Measurements from ENCODE around the gene GCK.
"Not testable (repeated sequence)": the region's sequence is repeated elsewhere in the genome, so short reads cannot be mapped to it uniquely, and the experiment has no call there.

GCK gene

DNA sequence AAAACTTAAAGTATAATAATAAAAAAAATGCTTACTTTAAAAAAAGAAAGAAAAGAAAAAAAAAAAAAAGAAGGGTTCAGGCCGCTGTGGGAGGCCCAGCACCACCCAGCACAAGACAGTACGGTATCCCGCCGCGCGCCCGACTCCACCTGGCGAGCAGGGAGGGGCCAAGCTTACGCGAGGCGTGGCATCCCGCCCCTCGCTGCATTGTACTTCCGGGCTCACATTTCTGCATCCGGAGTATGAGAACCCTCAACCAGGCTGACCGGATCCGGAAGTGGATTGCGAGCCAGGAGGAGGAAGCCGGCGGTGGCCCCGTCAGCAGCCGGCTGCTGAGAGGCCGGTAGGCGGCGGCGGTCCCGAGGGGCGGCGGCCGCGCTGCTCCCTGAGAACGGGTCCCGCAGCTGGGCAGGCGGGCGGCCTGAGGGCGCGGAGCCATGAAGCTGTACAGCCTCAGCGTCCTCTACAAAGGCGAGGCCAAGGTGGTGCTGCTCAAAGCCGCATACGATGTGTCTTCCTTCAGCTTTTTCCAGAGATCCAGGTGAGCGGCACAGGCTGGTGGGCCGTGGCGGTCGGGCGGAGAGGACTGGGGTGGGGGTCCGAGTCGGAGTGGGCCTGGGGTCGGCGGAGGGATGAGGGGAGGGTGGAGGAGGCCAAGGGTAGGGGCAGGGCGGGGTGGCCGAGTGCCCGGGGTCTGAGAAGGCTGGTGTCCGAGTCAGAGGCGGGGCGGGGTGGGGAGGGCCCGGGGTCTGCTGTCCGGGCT lies 11.6 kb upstream of the GCK start, which contains the start of gene YKT6:
TSS of gene YKT6 (plus strand) at position 280 of the 763 bp plus-strand sequence. CDS start at position 438, 158 bp downstream.
- DNase-seq = peak; percentile 96

DNA sequence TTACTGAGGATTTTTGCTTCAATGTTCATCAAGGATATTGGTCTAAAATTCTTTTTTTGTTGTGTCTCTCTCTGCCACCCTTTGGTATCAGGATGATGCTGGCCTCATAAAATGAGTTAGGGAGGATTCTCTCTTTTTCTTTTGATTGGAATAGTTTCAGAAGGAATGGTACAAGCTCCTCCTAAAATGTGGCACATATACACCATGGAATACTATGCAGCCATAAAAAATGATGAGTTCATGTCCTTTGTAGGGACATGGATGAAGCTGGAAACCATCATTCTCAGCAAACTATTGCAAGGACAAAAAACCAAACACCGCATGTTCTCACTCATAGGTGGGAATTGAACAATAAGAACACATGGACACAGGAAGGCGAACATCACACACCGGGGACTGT lies 10.9 kb upstream of the GCK start:
- not testable (repeated sequence) for DNase-seq

DNA sequence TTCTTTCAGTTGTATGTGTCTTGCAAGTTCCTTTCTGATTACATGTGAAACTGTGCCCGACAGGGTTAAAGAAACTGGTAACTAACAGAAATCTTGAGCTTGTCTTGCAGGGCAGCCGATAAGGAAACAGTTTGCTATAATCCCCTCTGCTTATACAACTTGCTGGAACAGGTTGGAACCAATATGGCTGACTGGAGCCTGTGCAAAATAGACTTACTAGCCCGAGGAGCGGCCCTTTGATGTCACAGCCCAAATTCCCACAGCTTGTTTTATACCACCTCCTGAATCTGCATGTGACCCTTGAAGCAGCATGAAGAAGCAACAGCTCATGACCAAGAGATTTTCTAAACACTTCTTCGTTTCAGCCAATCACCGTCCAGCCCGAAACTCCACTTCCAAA lies 8.2 kb upstream of the GCK start:
- no peak for DNase-seq

DNA sequence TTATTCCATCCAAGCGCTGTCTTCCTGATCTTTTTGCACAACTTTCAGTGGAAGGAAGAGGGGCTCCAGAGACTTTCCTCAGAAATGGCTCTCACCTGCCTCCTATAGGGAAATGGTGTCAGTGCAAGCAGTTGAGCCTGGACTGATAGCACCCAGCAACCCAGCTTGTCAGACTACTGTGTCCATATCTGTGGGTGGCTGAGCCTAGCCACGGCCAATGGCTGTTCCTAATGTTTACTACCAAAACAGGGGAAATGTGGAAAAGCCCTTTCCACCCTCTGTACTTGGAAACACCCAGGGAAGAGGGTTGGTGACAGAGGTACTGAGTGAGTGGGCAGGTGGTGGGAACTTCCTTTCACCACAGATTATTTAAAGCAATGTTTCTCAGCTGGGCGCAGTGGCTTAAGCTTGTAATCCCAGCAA lies 7.2 kb upstream of the GCK start:
- peak; percentile 48 for DNase-seq

DNA sequence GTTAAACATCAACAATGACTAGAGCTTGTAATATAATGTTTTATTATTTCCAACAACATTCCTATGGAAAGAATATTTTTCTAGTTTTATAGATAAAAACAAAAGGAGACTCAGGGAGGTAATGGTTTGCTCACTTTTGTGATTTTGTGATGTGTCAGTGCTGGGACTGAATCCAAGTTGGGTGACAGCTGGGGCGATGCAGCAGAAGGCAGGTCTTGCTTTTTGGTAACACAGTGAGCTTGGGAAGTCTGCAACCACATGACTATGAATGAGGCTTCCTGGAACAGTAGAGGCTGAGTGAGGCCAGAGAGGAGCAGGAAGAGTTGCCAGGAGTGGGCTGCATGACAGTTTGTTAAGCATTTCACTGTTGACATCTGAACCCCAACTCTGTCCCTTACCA lies 6.7 kb upstream of the GCK start:
- DNase-seq = no peak

DNA sequence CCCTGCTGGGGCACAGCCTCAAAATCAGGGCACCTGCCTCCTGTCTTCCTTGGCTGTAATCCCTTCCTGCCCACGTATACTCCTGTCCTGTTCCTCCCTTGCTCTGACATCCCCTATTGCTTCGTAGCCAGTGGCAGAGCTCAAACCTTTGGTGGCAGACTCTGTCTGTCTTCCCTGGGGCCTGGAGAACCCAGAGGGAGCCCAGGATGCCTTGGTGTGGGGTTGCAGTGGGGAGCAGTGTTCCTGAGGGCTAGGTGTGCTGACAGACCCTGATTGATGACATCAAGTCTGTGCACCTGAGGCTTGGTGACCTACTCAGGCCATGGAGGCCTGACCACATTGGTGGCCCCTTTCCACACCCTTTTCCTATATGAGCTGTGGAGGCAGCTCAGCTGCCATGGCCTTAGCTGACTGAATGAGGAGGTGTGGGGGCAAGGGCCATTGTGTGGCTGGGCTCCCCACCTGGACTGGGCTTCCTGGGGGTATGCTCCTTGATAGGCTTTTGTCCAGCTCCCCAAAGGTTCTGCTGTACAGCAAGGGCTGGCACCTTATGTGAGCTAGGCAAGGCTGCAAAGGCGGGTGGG lies 5.4 kb upstream of the GCK start:
- no peak for DNase-seq

DNA sequence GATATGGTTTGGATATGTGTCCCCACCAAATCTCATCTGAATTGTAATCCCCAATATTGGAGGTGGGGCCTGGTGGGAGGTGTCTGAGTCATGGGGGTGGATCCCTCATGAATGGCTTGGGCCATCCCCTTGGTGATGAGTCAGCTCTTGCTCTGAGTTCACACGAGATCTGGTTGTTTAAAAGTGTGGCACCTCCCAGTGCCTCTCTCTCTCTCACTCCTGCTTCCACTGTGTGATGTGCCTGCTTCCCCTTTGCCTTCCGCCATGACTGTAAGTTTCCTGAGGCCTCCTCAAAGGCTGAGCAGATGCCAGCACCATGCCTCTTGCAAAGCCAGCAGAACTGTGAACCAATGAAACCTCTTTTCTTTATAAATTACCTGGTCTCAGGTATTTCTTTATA lies 4.8 kb upstream of the GCK start:
- DNase-seq = peak; percentile 24

DNA sequence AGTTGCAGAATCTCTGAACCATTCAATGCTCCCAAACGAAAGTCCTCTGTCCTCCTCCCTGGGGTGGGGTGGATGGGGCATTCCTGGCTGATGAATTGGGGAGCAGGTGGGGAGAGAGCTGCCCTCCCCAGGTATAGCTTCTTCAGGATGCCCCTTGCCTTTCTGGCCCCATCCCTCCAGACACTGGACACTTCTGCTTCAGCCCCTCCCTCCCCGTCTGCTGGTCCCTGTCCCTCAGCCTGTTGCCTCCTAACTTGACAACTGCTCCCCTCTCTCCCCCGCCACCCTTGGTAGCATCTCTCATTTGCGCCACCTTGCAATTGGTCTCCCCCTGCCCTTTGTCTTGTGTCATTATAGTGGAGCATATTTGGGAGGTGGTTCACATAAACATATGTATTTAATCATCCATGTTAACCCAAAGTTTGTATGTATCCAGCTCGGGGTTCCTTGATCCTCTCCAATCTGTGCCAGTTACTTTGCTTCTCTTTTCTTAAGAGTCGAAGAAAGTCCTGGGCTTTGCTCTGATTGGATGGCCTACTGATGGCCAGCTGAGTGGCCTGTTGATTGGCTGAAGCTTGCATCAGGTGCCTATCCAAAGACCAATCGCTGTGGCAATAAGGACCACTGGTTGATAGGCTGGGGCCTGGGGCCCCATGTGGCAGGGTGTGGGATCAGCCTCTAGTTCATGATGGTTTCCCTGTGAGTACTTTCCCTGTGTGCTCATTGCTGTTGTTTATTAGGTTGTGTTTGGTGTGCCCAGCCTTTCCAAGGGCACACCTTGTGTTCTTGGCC lies 4.0 kb upstream of the GCK start:
- no peak for DNase-seq

DNA sequence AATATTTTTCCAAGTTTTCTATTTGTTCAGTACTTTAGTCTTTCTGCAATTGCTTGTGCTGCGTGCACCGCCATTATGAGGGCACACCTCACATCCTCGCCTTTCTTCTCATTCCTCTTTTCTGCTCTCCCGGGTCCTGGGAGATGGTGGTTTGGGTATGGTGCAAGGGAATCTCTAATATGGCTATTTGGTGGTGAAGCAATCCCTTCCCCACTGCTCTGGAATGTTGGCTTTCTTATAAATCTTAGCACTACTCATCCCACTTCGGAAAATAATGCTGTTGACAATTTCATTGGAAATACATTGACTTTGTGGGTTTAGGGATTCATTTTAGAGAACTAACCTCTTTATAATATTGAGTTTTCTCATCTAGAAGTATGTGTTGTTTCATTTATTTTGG lies 1.9 kb upstream of the GCK start:
- no peak for DNase-seq

DNA sequence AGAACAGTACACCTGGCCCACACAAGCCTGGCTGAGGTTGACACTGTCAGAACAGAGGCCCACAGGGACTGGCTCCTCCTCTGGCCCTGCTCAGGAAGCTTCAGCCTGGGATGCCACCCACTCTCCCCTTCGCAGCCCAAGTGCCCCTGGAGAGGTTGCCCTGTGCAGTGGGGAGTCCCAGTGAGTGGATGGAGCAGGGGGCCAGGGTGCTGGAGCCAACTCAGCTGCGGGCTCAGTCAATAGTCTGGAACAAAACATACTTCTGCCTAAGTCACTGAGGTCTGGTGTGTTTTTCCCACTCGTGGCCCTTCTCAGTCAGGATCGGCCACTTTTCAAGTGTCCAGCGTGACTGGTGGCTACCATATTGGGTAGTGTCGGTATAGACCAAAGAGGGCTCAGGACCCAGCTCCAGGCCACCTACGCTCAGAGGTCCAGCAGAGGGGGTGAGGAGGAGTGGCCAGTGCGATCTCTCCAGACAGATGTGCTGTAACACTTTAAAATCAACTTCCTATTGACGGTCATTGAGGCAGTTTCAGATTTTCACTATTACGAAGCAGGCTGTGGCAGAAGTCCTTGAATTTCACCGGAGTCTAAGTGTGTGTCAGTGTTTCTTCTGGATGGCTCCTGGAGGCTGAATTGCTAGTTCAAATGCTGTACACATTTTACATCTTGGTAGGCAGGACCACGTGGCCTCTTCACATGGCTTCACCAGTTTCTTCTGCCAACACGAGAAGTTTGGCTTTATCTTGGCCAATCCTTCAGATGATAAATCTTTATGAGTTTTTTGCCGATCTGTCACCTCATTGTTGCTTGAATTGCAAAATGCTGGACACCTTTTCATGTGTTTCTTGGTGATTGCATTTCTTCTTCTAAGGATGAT lies 994 bp upstream of the GCK start:
- DNase-seq = no peak

DNA sequence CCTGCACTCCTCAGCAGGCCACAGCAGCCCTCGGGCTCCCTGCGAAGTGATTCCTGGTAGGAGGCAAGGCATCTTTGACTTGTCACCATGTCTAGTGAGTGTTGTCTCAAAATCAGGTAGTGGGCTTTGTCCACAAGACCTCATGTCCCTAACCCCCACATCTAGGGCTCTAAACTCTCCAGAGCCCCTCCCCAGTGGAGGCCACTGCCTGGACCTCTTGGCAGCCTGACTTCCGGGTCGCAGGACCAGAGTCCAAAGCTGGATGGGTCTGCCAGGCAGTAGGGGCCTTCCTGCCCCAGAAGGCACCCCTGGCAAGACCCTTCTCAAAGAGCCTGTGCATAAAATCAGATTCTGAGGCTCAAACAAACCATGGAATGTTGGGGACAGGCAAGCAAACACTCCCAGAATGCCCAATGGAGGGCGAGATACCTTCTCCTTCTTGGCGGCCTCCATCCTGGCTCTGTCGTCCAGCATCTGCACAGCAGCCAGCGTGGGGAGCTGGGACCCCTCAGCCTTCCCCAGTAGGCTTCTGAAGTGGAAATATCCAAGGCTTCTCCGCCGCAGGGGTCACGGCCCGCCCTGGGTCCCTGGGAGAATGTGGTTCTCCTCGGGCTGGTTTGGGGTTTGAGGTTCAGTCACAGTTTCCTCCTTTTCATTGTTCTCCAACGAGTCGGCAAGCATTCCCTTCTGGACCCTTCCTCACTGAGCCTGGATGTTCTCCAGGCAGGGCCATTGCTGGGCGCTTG lies 586 bp downstream of the GCK start:
- no peak for DNase-seq

DNA sequence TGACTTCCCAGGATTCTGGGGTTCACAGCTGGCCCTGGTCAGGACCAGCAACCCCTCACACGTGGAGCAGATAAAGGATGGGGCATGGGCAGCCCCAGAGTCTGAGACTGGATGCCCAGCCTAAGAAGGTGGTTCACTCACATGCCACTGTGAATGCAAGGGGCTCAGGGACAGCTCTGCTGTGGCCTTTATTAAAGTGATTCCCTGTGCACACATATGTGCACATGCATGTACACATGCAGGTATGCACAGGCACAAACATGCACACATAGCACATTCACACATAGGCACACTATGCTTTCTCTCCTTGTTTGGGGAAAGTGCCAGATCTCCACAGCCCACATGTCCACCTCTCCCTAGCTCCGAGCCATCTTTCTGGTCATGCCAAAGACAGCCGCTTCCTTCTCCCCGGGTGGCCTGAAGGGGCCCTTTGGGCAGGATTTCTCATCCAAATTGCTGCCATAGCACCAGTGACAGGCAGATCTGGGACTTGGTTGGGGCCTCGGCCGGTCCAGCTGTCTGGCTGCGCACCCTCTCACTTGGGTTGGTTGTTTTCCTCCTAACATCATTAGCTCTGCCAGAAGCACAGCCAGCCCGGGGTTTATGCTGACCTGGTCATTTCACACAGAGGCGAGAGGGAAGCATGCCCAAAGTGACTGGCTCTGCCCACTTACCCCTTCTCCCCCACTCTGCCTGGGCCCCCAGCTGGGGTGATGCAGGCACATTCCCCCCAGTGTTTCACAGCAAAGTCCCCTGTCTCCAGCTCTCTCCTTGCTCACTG lies 1.4 kb downstream of the GCK start:
- no peak for DNase-seq

DNA sequence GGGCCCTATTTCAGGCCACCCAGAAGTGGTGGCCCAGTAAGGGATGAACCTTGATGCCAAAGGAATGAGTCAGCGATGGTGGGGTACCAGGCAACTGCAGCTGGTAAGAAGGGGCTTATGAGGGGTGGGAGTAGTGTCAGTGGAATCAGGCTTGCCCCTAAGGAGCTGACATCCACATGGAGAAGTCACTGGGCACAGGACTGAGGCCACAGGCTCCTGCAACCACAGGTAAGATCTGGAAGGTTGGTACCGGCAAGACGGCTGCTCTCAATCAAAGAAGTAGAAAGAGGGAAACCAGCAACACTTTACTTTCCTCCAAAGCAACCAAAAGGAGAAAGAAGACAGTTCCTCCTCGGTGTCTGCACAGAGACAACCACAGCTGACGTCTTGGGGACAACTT lies 2.5 kb downstream of the GCK start:
- DNase-seq = no peak

DNA sequence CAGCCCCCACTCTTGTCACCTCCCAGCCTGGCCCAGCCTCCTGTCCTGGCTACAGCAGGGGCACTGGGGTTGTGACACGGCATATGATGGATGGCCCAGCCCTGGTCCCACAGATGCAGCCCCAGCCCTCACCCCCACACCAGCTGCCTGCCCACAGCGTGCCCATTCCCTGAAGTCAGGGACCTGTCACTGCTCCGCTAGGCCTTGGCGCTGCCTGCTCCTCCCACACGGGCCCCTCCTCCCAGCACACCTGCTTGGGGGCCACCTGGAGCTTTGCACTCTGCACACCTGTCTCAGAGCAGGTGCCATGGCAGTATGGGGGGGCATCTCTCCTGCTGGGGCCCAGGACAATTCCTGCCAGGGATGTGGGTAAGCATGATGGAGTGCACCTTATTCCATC lies 3.5 kb downstream of the GCK start:
- DNase-seq = no peak

DNA sequence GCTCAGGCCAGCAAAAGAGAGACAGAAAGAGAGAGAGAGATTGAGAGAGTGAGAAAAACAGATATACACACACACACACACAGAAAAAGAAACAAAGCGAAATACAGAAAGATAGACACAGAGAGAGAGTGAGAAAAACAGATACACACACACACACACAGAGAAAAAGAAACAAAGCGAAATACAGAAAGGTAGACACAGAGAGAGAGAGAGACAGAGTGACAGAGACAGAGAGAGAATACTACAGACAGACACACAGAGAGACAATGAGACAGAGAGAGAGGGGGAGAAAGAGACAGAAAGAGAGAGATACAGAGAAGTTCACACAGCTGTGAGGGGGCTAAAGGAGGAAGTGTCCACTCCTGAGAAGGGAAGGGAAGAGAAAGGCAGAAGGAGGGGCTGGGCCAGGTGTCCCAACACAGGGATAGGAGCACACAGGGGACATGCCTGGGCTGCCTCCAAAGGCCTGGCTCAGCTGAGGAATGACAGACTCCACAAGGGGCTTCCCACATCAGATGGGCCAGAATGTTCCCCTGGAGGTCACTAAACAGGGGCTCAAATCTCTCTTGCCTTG lies 4.3 kb downstream of the GCK start:
- DNase-seq = no peak

DNA sequence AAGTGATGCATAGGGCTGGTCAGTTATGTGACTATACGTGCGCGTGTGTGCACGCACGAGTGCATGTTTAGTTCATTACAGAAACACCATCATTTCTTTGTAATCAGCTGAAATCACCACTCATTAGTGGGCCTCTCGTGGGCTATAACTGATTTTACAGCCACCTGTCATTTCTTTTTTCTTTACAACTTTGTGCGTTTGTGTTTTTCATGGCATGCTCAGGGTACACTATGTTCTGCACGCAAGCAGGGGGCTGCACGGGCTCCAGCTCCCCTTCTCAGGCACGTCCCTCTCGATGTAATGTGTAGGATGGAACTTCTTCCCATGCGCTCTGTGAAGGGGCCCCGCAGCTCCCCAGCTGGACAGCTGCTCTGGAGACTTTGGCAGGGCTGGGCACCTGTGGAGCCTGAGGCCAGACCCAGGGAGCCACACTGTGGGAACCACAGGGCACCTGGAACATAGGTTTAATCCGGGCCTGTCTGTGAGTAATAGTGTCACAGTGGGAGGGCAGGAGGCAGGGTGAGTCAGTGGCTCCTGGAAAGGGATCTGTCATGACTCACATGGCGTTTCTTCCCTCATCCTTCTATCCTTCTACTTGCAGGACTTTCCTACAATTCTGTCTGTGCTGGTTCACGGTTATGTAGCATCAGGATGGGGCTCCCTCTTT lies 4.9 kb downstream of the GCK start:
- DNase-seq = peak; percentile 79

DNA sequence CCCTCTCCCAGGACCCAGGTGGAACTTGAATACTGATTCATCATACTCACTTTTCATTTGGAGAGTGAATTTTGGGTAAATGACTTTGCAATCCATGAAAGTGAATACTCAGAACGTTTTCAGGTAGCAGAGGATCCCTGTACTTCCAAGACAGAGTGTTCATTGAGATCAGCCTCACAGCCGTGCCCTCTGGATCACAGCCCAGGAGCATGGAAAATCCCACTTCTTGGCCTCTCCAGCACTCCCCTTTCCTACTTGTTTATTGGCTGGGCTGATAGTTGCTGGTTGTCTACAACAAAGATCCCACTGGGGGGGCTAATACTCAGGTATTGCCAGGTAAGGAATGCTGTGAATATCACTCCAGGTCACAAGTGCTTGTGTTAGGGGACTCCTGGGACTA lies 5.9 kb downstream of the GCK start:
- DNase-seq = no peak

DNA sequence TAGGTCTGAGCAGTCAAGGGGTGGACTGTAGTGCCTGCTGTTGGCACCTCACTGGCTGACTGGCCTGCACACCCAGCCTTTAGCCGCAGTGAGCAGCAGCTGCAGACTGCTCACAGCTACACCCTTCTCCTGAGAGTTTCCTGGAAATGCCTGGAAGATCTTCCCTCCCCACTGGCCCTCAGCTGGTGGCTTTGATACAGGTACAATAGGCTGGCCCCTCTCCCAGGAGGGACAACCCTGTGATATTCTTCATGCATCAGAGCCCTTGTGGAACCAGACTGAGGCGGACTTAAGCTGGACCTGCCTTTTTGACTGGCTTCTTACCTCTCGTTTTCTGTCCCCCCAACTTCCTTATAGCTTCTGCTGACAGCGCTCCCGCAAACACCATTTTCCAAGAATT lies 6.4 kb downstream of the GCK start:
- no peak for DNase-seq

DNA sequence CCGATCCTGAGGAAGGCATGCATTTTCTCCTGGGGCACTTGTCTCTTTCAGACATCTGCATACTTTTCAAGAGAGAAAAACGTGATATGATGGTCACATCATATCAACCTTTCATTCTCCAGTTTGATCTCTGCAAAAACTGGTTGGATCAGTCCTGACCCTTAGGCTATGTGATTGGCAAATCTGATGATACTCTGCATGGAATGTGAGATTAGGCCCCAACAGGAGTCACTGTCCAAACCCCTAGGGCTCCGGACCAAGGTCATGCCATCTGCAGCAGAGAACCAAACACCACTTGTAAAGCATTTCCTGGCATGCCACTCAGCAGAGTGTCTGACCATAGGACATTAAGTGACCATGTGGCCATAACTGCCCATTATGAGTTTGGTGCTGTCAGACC lies 8.6 kb downstream of the GCK start:
- no peak for DNase-seq

DNA sequence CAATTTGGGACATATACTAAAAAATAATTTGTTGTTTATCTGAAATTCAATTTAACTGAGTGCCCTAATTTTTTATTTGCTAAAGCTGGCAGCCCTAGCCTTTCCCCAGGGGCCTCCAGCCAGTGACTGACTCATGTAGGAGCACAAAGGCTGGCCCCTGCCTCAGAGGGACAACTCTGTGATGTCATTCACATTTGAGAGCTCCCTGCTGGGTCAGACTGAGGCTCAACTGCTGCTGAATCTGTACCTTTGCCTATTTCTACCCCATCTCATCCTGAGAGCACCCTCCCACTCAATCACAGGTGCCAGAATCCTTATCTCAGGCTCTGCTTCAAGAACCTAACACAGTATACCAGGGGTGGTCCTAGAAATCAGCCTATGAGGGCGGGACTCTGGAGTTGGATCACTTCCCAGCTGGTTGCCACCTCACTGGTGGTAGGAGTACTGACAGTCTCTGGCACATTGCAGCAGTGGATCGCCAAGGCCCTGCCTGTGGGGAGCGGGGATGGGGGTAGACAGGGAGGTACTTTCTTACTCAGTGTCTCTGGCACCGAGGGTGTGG lies 11.6 kb downstream of the GCK start:
- no peak for DNase-seq
